Breast epithelium (tissue), 4 donors: ENCODE measurements around the gene FANK1. TPM values are rescaled to one million over a fixed set of nuclear protein-coding genes. Genes with fewer than 3 reads are reported as not detected.

Source experiments
- DNase-seq, 2 donors: peaks; one replicate each; pipeline ENCODE4 v3.0.0-alpha.2; 2019; ENCODE audit warnings: low spot score in 2 of 2
- H3K27ac ChIP-seq, 2 donors: fragments of 200-600 bp; sonication (generic) in 1 of 2; one replicate each; pipeline ENCODE4 v1.5.1; 2016 to 2019; ENCODE audit warnings: mild to moderate bottlenecking in 1 of 2
- H3K27me3 ChIP-seq, 2 donors: fragments of 200-600 bp; sonication (generic) in 1 of 2; one replicate each; pipeline versions ENCODE4 v1.5.1 to v1.6.0; 2017 to 2019; ENCODE audit warnings: control low read depth in 1 of 2, mild to moderate bottlenecking in 1 of 2
- H3K36me3 ChIP-seq: fragments of 200-600 bp; one replicate; pipeline ENCODE4 v1.5.1; 2019
- H3K4me1 ChIP-seq, 2 donors: fragments of 200-600 bp; sonication (generic); one replicate each; pipeline ENCODE4 v1.5.1; 2016 to 2019; ENCODE audit warnings: control low read depth in 1 of 2
- H3K4me3 ChIP-seq, 3 donors: fragments of 200-600 bp; sonication (generic); 1 replicate in 2 of 3; 2 replicates in 1 of 3; pipeline ENCODE4 v1.5.1; 2016 to 2019; ENCODE audit warnings: mild to moderate bottlenecking in 3 of 3, moderate library complexity in 2 of 3
- H3K9me3 ChIP-seq, 2 donors: fragments of 200-600 bp; sonication (generic) in 1 of 2; one replicate each; pipeline ENCODE4 v1.5.1; 2016 to 2019; ENCODE audit warnings: control low read depth in 1 of 2
- POLR2A ChIP-seq: fragments of 450-650 bp; IDR thresholded peaks from one replicate; pipeline ENCODE4 v1.6.1; 2016; ENCODE audit warnings: antibody characterized with exemption, mild to moderate bottlenecking, moderate library complexity
- POLR2AphosphoS5 ChIP-seq, 3 donors: sonication (generic); formaldehyde crosslinking; IDR thresholded peaks; one replicate each; pipeline ENCODE4 v1.6.1; 2017; ENCODE audit warnings: antibody characterized with exemption in 3 of 3
- intact Hi-C: fragments of 100-400 bp; cut with DNase I; formaldehyde crosslinking; loops from one replicate; pipeline ENCODE4 v1.15.1; 2023; ENCODE audit warnings: low total_unique reads
- total RNA-seq, 3 donors: library from RNA; depleted of rRNA; stranded (reverse); fragments of >200 nt; gene quantifications; one replicate each; pipeline ENCODE4 v1.1.0, GENCODE V29; 2016
- TF ChIP-seq, protein P1 (sequence below), 3 donors: fragments of 450-650 bp; IDR thresholded peaks; one replicate each; pipeline ENCODE4 v1.5.1; 2016 to 2017; ENCODE audit warnings: antibody characterized with exemption in 3 of 3, mild to moderate bottlenecking in 3 of 3, moderate library complexity in 3 of 3

Gene FANK1
- total RNA-seq, 3 donors from 2014 or later = 2.6 to 18.1 (median 13.8) TPM

DNA sequence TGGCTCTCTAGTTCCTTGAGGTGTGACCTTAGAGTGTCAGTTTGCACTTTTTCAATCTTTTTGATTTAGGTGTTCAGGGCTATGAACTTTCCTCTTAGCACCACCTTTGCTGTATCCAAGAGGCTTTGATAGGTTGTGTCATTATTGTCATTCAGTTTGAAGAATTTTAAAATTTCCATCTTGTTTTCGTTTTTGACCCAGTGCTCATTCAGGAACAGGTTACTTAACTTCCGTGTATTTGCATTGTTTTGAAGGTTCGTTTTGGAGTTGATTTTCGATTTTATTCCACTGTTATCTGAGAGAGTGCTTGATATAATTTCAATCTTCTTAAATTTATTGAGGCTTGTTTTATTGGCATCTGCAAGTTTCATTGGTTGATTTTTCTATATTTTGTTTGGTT lies 37.3 kb downstream of the FANK1 start:
- Histone ChIP-seq H3K27ac (no peak overlapping the region), H3K36me3 (no peaks in the 10 kb centered on the region), H3K4me1 (no peaks in the 10 kb centered on the region), H3K4me3 (no peak overlapping the region), H3K9me3 (no peaks in the 10 kb centered on the region), H3K27me3 (no peaks in the 10 kb centered on the region)
- intact Hi-C loops = no loop called here
- TF ChIP-seq, protein P1, sequence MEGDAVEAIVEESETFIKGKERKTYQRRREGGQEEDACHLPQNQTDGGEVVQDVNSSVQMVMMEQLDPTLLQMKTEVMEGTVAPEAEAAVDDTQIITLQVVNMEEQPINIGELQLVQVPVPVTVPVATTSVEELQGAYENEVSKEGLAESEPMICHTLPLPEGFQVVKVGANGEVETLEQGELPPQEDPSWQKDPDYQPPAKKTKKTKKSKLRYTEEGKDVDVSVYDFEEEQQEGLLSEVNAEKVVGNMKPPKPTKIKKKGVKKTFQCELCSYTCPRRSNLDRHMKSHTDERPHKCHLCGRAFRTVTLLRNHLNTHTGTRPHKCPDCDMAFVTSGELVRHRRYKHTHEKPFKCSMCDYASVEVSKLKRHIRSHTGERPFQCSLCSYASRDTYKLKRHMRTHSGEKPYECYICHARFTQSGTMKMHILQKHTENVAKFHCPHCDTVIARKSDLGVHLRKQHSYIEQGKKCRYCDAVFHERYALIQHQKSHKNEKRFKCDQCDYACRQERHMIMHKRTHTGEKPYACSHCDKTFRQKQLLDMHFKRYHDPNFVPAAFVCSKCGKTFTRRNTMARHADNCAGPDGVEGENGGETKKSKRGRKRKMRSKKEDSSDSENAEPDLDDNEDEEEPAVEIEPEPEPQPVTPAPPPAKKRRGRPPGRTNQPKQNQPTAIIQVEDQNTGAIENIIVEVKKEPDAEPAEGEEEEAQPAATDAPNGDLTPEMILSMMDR (IDR thresholded peaks at IDR 0.05) = no peak
- TF ChIP-seq POLR2A (no peak), POLR2AphosphoS5 (IDR thresholded peaks at IDR 0.05) (no peak)
- DNase-seq = no peak

- Histone ChIP-seq H3K9me3 (no peaks in the 10 kb centered on the region), H3K4me3 (no peak overlapping the region), H3K4me1 (no peaks in the 10 kb centered on the region), H3K27me3 (no peaks in the 10 kb centered on the region), H3K27ac (no peak overlapping the region), H3K36me3 (no peaks in the 10 kb centered on the region)
- intact Hi-C loops = no loop called here
- no peak for TF ChIP-seq POLR2A
- DNase-seq = no peak
These were observed 40.0 kb downstream of the FANK1 start for GRCh38 chr10:125936331-125936730.

DNA sequence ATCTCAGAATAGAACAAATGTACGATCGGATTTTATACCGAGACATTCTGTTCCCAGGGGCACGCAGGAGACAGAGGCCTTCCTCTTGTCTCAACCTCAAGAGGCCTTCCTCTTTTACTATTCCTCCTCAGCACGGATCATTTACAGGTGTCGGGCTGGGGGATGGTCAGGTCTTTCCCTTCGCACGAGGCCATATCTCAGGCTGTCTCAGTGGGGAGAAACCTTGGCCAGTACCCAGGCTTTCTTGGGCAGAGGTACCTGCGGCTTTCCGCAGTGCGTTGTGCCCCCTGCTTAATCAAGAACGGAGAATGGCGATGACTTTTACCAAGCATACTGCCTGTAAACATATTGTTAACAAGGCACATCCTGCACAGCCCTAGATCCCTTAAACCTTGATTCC lies 44.2 kb downstream of the FANK1 start:
- H3K27me3 ChIP-seq = no peaks in the 10 kb centered on the region
- no peak for DNase-seq
- H3K4me1 ChIP-seq = no peaks in the 10 kb centered on the region
- no peaks in the 10 kb centered on the region for H3K36me3 ChIP-seq
- no peaks in the 10 kb centered on the region for H3K9me3 ChIP-seq
- H3K27ac ChIP-seq = no peak overlapping the region
- no peak overlapping the region for H3K4me3 ChIP-seq
- TF ChIP-seq POLR2A = no peak
- TF ChIP-seq, protein P1 (IDR thresholded peaks at IDR 0.05) = no peak
- TF ChIP-seq POLR2AphosphoS5 (IDR thresholded peaks at IDR 0.05) = no peak
- intact Hi-C loops = no loop called here

DNA sequence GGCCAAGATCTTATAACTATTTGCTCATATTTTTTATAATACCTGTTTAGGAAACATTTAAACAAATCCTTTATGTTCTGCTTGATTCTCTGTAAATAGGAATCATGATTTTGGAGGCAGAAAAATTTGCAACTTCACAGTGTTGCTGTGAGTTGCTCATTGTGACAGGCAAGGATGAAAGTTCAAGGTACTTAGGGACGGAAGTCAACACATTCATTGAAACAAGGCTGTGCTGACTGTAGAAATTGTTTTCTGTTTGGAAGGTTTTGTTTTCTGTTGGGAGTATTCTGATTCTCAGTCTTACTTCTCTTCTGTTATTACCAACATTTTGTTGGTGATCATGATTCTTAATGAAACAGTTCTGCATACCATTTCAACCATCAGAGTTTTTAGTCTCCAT lies 54.9 kb downstream of the FANK1 start:
- Histone ChIP-seq H3K4me1 (no peaks in the 10 kb centered on the region), H3K27me3 (no peaks in the 10 kb centered on the region), H3K27ac (no peak overlapping the region), H3K36me3 (no peaks in the 10 kb centered on the region), H3K4me3 (no peak overlapping the region), H3K9me3 (peaks cover 13 to 20% of the 10 kb centered on the region in 2 donors)
- DNase-seq = no peak
- TF ChIP-seq, protein P1 (IDR thresholded peaks at IDR 0.05) = no peak
- intact Hi-C loops = no loop called here

- TF ChIP-seq, protein P1 (IDR thresholded peaks at IDR 0.05) = no peak
- no peak for TF ChIP-seq POLR2AphosphoS5 (IDR thresholded peaks at IDR 0.05)
- no peak for TF ChIP-seq POLR2A
- no peaks in the 10 kb centered on the region for H3K27me3 ChIP-seq
- no peaks in the 10 kb centered on the region for H3K36me3 ChIP-seq
- no peak for DNase-seq
- H3K4me1 ChIP-seq = no peaks in the 10 kb centered on the region
- peaks cover 13 to 20% of the 10 kb centered on the region in 2 donors for H3K9me3 ChIP-seq
- H3K4me3 ChIP-seq = no peak overlapping the region
- intact Hi-C loops = no loop called here
- H3K27ac ChIP-seq = no peak overlapping the region
These were observed 57.5 kb downstream of the FANK1 start for GRCh38 chr10:125953778-125954385.

GRCh38 chr10:125955766-125956165 lies 59.4 kb downstream of the FANK1 start:
- no peaks in the 10 kb centered on the region for H3K27me3 ChIP-seq
- peaks cover 13 to 23% of the 10 kb centered on the region in 2 donors for H3K9me3 ChIP-seq
- DNase-seq = no peak
- no peak overlapping the region for H3K4me3 ChIP-seq
- intact Hi-C loops = no loop called here
- TF ChIP-seq POLR2AphosphoS5 (IDR thresholded peaks at IDR 0.05) = no peak
- no peaks in the 10 kb centered on the region for H3K36me3 ChIP-seq
- no peaks in the 10 kb centered on the region for H3K4me1 ChIP-seq
- no peak overlapping the region for H3K27ac ChIP-seq
